SU-DHL-6 (cell line): ENCODE data around the gene SCLY.

Experiments used
- H2AFZ ChIP-seq: fragments of 200-600 bp; sonication (generic); 2 replicates; pipeline ENCODE4 v1.6.1; 2014; ENCODE audit warnings: low read depth, mild to moderate bottlenecking, moderate library complexity, mixed read lengths, antibody characterized with exemption, low read length; ENCODE audit not compliant: severe bottlenecking
- H3F3A ChIP-seq: fragments of 200-600 bp; shearing (Covaris generic); 2 replicates; pipeline ENCODE4 v1.6.0; 2016; ENCODE audit warnings: antibody characterized with exemption, mild to moderate bottlenecking; ENCODE audit not compliant: insufficient read depth
- H3K27ac ChIP-seq: fragments of 200-600 bp; sonication (generic); 2 replicates; pipeline ENCODE4 v1.5.1; 2016; ENCODE audit warnings: low read depth, mild to moderate bottlenecking, low read length, moderate library complexity, mixed read lengths
- H3K27me3 ChIP-seq: fragments of 200-600 bp; sonication (generic), shearing (Covaris generic); 2 replicates; pipeline ENCODE4 v1.6.0; 2014; ENCODE audit warnings: mild to moderate bottlenecking, low read length
- H3K36me3 ChIP-seq: fragments of 200-600 bp; sonication (generic); 2 replicates; pipeline ENCODE4 v1.6.1; 2014; ENCODE audit warnings: mild to moderate bottlenecking, low read length, mixed read lengths
- H3K4me2 ChIP-seq: fragments of 300-600, 200-600 bp; shearing (Covaris generic), sonication (generic); 2 replicates; pipeline ENCODE4 v1.6.0; 2014; ENCODE audit warnings: low read length, low read depth, mild to moderate bottlenecking; ENCODE audit not compliant: poor library complexity, severe bottlenecking
- H3K4me3 ChIP-seq: fragments of 200-600 bp; sonication (generic); 2 replicates; pipeline ENCODE4 v1.5.1; 2014; ENCODE audit warnings: antibody characterized with exemption, low read length, mild to moderate bottlenecking, mixed read lengths; ENCODE audit not compliant: insufficient read depth, poor library complexity, severe bottlenecking
- H3K79me2 ChIP-seq: fragments of 200-600 bp; sonication (generic); 2 replicates; pipeline ENCODE4 v1.6.1; 2014; ENCODE audit warnings: mild to moderate bottlenecking, low read length, moderate library complexity; ENCODE audit not compliant: insufficient read depth
- H3K9ac ChIP-seq: fragments of 200-600 bp; sonication (generic); 2 replicates; pipeline ENCODE4 v1.7.0; 2014; ENCODE audit warnings: mild to moderate bottlenecking, low read length
- H3K9me2 ChIP-seq: fragments of 200-600 bp; sonication (generic); replicated peaks from 2 replicates; pipeline ENCODE4 v1.6.1; 2014; ENCODE audit warnings: low read length; ENCODE audit not compliant: insufficient read depth
- H3K9me3 ChIP-seq: fragments of 200-600 bp; sonication (generic); 2 replicates; pipeline ENCODE4 v1.6.1; 2014; ENCODE audit warnings: low read length, mixed read lengths; ENCODE audit not compliant: insufficient read depth
- H4K20me1 ChIP-seq: fragments of 200-600 bp; sonication (generic); 2 replicates; pipeline ENCODE4 v1.6.1; 2014; ENCODE audit warnings: low read depth, mild to moderate bottlenecking, antibody characterized with exemption, low read length, moderate library complexity, mixed read lengths
- CTCF ChIP-seq: fragments of 200-600 bp; sonication (generic); IDR thresholded peaks from one replicate; pipeline ENCODE4 v1.5.1; 2017; ENCODE audit warnings: antibody characterized with exemption, mild to moderate bottlenecking, low read length, moderate library complexity; ENCODE audit not compliant: insufficient read depth, poor library complexity, severe bottlenecking
- EZH2phosphoT487 ChIP-seq: fragments of 200-600 bp; sonication (generic), shearing (Covaris generic); conservative IDR thresholded peaks from 2 replicates; pipeline ENCODE4 v1.6.1; 2018; ENCODE audit warnings: mild to moderate bottlenecking, antibody characterized with exemption, low read length, moderate library complexity, mixed read lengths

Gene SCLY

DNA sequence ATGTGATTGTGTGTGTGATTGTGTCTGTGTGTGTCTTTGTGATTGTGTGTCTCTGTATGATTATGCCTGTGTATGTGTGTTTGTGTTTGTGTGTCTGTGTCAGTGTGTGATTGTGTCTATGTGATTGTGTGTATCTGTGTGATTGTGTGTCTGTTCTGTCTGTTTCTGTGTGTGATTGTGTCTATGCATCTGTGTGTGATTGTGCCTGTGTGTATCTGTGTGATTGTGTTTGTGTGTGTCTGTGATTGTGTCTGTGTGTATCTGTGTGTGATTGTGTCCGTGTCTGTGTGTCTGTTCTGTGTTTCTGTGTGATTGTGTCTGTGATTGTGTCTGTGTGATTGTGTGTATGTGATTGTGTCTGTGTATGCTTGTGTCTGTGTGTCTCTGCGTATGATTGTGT is 65.5 kb downstream of the SCLY start:
- H3K79me2 ChIP-seq: no peaks in the 10 kb centered on the region

DNA sequence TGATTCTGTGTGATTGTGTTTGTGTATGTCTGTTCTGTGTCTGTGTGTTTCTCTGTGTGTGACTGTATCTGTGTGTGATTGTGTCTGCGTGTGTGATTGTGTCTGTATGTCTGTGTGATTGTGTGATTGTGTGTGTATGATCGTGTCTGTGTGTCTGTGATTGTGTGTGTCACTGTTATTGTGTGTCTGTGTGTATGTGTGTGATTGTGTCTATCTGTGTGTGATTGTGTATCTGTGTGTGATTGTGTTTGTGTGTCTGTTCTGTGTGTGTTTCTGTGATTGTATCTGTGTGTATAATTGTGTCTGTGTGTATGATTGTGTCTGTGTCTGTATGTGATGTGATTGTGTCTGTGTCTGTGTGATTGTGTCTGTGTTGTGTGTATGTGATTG is 66.0 kb downstream of the SCLY start:
- Histone ChIP-seq H3K9me2 (no peaks in the 10 kb centered on the region), H3K27me3 (no peaks in the 10 kb centered on the region), H3K36me3 (no peaks in the 10 kb centered on the region), H3K79me2 (no peaks in the 10 kb centered on the region), H3K4me2 (no peak overlapping the region), H2AFZ (no peak overlapping the region), H3K27ac (no peak overlapping the region), H3K4me3 (no peak overlapping the region), H3F3A (no peaks in the 10 kb centered on the region), H3K9me3 (0 out of 2 replicates have a peak, but pooled peaks cover 4% of the 10 kb centered on the region), H3K9ac (no peak overlapping the region), H4K20me1 (no peaks in the 10 kb centered on the region)
- no peak for TF ChIP-seq CTCF
- no peak for TF ChIP-seq EZH2phosphoT487

More for the DNA sequence above, 65.5 kb downstream of the SCLY start:
- Histone ChIP-seq H4K20me1 (no peaks in the 10 kb centered on the region), H3K4me3 (no peak overlapping the region), H3F3A (no peaks in the 10 kb centered on the region), H3K27ac (no peak overlapping the region), H3K36me3 (no peaks in the 10 kb centered on the region), H3K9me3 (0 out of 2 replicates have a peak, but pooled peaks cover 4% of the 10 kb centered on the region), H3K4me2 (no peak overlapping the region), H2AFZ (no peak overlapping the region), H3K9me2 (no peaks in the 10 kb centered on the region), H3K9ac (no peak overlapping the region), H3K27me3 (no peaks in the 10 kb centered on the region)
- TF ChIP-seq EZH2phosphoT487 (no peak), CTCF (no peak)

- H3K27me3 ChIP-seq: no peaks in the 10 kb centered on the region
- H3K4me3 ChIP-seq: no peak overlapping the region
- no peaks in the 10 kb centered on the region for H4K20me1 ChIP-seq
These were observed 66.6 kb downstream of the SCLY start for GRCh38 chr2:238127165-238128060.

More at GRCh38 chr2:238127165-238128060, 66.6 kb downstream of the SCLY start:
- Histone ChIP-seq H3F3A (no peaks in the 10 kb centered on the region), H3K36me3 (no peaks in the 10 kb centered on the region), H3K79me2 (no peaks in the 10 kb centered on the region), H2AFZ (no peak overlapping the region), H3K9me2 (no peaks in the 10 kb centered on the region), H3K9ac (no peak overlapping the region), H3K9me3 (0 out of 2 replicates have a peak, but pooled peaks cover 4% of the 10 kb centered on the region), H3K4me2 (no peak overlapping the region), H3K27ac (no peak overlapping the region)
- TF ChIP-seq EZH2phosphoT487: no peak
- TF ChIP-seq CTCF: no peak
